ENCODE results near the gene CTSK.

Gene CTSK

GRCh38 chr1:150787455-150787854 is 20.6 kb downstream of the CTSK start:
- Histone ChIP-seq H3K4me3 (ENCODE audit: low read depth, low read length) (no peak overlapping the region), H3K36me3 (ENCODE audit: control insufficient read depth in 2 of 2, insufficient read depth in 1 of 2, low read length in 2 of 2) (no peaks in the 10 kb centered on the region), H3K4me1 (ENCODE audit: control insufficient read depth, insufficient read depth, low read length) (no peaks in the 10 kb centered on the region), H3K9me3 (ENCODE audit: control insufficient read depth, insufficient read depth, low read depth, low read length) (no peaks in the 10 kb centered on the region), H3K27ac (ENCODE audit: extremely low read depth, low read depth, low read length) (no peak overlapping the region)
- CTCF ChIA-PET, result interaction anchor here (0.6 to 1.0 kb wide), 3 partner anchors 11 to 229 kb away, joined by 3 read pairs; no protein-coding TSS in a partner anchor
- POLR2A ChIA-PET, result no interaction called here
- TF ChIP-seq PATZ1 (tag by site-specific recombination; IDR thresholded peaks at IDR 0.05), result no peak
- TF ChIP-seq ZBTB1 (tag by site-specific recombination; IDR thresholded peaks at IDR 0.05), result no peak
- no peak for TF ChIP-seq ZNF600 (tag by site-specific recombination; IDR thresholded peaks at IDR 0.05)
- no peak for TF ChIP-seq ATF2 (tag by site-specific recombination; IDR thresholded peaks at IDR 0.05; ENCODE audit: low read depth)
- TF ChIP-seq, protein P1, sequence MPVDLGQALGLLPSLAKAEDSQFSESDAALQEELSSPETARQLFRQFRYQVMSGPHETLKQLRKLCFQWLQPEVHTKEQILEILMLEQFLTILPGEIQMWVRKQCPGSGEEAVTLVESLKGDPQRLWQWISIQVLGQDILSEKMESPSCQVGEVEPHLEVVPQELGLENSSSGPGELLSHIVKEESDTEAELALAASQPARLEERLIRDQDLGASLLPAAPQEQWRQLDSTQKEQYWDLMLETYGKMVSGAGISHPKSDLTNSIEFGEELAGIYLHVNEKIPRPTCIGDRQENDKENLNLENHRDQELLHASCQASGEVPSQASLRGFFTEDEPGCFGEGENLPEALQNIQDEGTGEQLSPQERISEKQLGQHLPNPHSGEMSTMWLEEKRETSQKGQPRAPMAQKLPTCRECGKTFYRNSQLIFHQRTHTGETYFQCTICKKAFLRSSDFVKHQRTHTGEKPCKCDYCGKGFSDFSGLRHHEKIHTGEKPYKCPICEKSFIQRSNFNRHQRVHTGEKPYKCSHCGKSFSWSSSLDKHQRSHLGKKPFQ (tag by site-specific recombination; IDR thresholded peaks at IDR 0.05), result no peak
- no peak for TF ChIP-seq GLIS2 (tag by site-specific recombination; IDR thresholded peaks at IDR 0.05)
- TF ChIP-seq SP7 (tag by site-specific recombination; IDR thresholded peaks at IDR 0.05), result no peak
- no peak for TF ChIP-seq ZBTB8A (tag by site-specific recombination; IDR thresholded peaks at IDR 0.05)
- no peak for TF ChIP-seq ZNF148 (tag by site-specific recombination; IDR thresholded peaks at IDR 0.05; ENCODE audit: borderline replicate concordance)
- TF ChIP-seq ZNF146 (tag by site-specific recombination; IDR thresholded peaks at IDR 0.05), result no peak
- TF ChIP-seq, protein P2, sequence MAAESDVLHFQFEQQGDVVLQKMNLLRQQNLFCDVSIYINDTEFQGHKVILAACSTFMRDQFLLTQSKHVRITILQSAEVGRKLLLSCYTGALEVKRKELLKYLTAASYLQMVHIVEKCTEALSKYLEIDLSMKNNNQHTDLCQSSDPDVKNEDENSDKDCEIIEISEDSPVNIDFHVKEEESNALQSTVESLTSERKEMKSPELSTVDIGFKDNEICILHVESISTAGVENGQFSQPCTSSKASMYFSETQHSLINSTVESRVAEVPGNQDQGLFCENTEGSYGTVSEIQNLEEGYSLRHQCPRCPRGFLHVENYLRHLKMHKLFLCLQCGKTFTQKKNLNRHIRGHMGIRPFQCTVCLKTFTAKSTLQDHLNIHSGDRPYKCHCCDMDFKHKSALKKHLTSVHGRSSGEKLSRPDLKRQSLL (tag by site-specific recombination; IDR thresholded peaks at IDR 0.05), result no peak

DNA sequence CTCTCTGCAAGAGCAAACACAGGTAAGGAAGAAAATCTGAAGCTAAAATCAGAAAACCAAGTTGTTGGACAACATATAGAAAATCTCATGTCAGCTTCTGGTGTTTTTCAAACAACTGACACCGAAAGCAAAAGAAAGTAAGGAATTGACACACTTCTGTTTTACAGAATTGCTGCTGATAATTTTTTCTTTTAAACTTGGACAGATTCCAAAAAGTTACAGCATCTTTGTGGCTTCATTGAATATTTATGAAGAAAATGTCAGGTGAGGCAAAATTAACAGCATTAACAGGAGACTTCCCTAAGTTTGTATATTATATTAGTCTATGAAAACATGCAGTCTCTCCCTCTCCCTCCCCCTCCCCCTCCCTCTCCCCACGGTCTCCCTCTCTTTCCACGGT is 27.6 kb downstream of the CTSK start:
- Histone ChIP-seq H3K9me3 (ENCODE audit: control insufficient read depth, insufficient read depth, low read depth, low read length) (no peaks in the 10 kb centered on the region), H3K4me1 (ENCODE audit: control insufficient read depth, insufficient read depth, low read length) (no peaks in the 10 kb centered on the region), H3K27ac (ENCODE audit: extremely low read depth, low read depth, low read length) (no peak overlapping the region), H3K4me3 (ENCODE audit: low read depth, low read length) (no peak overlapping the region), H3K36me3 (ENCODE audit: control insufficient read depth in 2 of 2, insufficient read depth in 1 of 2, low read length in 2 of 2) (no peaks in the 10 kb centered on the region)
- POLR2A ChIA-PET, result no interaction called here
- CTCF ChIA-PET, result no interaction called here
- TF ChIP-seq ZNF423 (tag by site-specific recombination; IDR thresholded peaks at IDR 0.05), result no peak
- no peak for TF ChIP-seq KLF16 (tag by site-specific recombination; IDR thresholded peaks at IDR 0.05)
- no peak for TF ChIP-seq PATZ1 (tag by site-specific recombination; IDR thresholded peaks at IDR 0.05)
- TF ChIP-seq ZNF610 (tag by site-specific recombination; IDR thresholded peaks at IDR 0.05; ENCODE audit: borderline replicate concordance), result no peak
- TF ChIP-seq ZNF768 (tag by site-specific recombination; IDR thresholded peaks at IDR 0.05), result no peak
- no peak for TF ChIP-seq FEZF1 (tag by site-specific recombination; IDR thresholded peaks at IDR 0.05)

Data from HEK293 (cell line).